Activated T-cell treated with anti-CD3 and anti-CD28 coated beads, Interleukin-2, amount 50 U/mL, for 24 hours (primary cell): ENCODE data around the gene AHSP.
"Not testable (repeated sequence)": the region's sequence is repeated elsewhere in the genome, so short reads cannot be mapped to it uniquely, and the experiment has no call there.

Experiments
- DNase-seq: peaks from one replicate; pipeline ENCODE4 v3.0.0-alpha.2; 2020
- H3K27ac Mint-ChIP-seq: 2 replicates; pipeline ENCODE4 v1.8.0; 2020; ENCODE audit warnings: mild to moderate bottlenecking, mixed read lengths
- H3K27me3 Mint-ChIP-seq: 2 replicates; pipeline ENCODE4 v1.8.0; 2020; ENCODE audit warnings: mixed read lengths
- H3K36me3 Mint-ChIP-seq: 2 replicates; pipeline ENCODE4 v1.8.0; 2020; ENCODE audit warnings: low read depth, mixed read lengths
- H3K4me1 Mint-ChIP-seq: 2 replicates; pipeline ENCODE4 v1.8.0; 2020; ENCODE audit warnings: low read depth, mixed read lengths
- H3K4me3 Mint-ChIP-seq: 2 replicates; pipeline ENCODE4 v1.8.0; 2020; ENCODE audit warnings: mild to moderate bottlenecking, moderate library complexity, mixed read lengths
- H3K9me3 Mint-ChIP-seq: 2 replicates; pipeline ENCODE4 v1.8.0; 2020; ENCODE audit warnings: mixed read lengths

The AHSP gene

DNA sequence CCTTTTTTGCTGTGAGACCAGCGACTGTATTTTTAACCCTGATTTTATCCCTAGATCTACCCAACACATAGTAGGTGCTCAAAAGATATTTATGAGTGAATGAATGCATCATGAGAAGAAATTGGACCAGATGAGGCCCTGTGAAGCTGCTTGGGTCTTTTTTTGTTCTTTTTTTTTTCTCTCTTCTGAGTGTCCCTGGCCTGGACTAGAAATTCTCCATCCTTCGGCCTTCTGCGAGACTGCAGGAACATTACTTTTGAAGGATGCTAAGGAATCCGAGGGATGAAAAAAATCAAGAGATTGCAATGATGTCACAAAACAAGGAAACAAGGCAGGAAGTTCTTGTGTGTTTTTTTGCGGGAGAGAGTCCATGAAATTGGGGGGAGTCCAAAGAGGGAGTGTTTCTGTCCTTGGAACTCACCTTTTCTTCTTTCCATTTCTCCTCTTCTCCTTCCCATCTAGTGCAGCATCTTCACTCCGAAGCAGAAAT, 18.9 kb upstream of the AHSP start:
- Mint-ChIP-seq H3K36me3 (peaks cover 44% of the 10 kb centered on the region), H3K4me3 (peak overlapping the region; percentile 94), H3K27ac (peak overlapping the region; percentile 97), H3K4me1 (peaks cover 51% of the 10 kb centered on the region), H3K9me3 (no peaks in the 10 kb centered on the region), H3K27me3 (no peaks in the 10 kb centered on the region)
- DNase-seq: no peak

GRCh38 chr16:31513126-31513525, 14.6 kb upstream of the AHSP start:
- peaks cover 20% of the 10 kb centered on the region for H3K4me1 Mint-ChIP-seq
- no peaks in the 10 kb centered on the region for H3K27me3 Mint-ChIP-seq
- no peak overlapping the region for H3K27ac Mint-ChIP-seq
- peaks cover 12% of the 10 kb centered on the region for H3K36me3 Mint-ChIP-seq
- H3K9me3 Mint-ChIP-seq: peaks cover 3% of the 10 kb centered on the region
- DNase-seq: no peak
- no peak overlapping the region for H3K4me3 Mint-ChIP-seq

DNA sequence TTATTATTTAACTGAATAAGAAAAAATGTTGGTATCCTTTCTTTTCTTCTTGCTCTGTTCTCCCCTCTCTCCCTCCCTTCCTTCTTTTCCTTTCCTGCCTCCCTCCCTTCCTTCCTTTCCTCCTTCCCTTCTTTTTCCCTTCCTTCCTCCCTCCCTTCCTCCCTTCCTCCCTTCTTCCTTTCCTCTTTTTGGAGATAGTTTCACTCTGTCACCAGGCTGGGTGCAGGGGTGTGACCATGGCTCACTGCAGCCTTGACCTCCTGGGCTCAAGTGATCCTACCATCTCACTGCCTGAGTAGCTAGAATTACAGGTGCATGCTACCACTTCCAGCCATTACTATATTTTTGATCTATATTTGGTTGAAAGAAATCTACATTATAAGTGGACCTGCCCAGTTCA, 13.8 kb upstream of the AHSP start:
- Mint-ChIP-seq H3K27ac (no peak overlapping the region), H3K9me3 (peaks cover 3% of the 10 kb centered on the region), H3K36me3 (peaks cover 4% of the 10 kb centered on the region), H3K27me3 (no peaks in the 10 kb centered on the region), H3K4me3 (no peak overlapping the region), H3K4me1 (peaks cover 15% of the 10 kb centered on the region)
- no peak for DNase-seq

DNA sequence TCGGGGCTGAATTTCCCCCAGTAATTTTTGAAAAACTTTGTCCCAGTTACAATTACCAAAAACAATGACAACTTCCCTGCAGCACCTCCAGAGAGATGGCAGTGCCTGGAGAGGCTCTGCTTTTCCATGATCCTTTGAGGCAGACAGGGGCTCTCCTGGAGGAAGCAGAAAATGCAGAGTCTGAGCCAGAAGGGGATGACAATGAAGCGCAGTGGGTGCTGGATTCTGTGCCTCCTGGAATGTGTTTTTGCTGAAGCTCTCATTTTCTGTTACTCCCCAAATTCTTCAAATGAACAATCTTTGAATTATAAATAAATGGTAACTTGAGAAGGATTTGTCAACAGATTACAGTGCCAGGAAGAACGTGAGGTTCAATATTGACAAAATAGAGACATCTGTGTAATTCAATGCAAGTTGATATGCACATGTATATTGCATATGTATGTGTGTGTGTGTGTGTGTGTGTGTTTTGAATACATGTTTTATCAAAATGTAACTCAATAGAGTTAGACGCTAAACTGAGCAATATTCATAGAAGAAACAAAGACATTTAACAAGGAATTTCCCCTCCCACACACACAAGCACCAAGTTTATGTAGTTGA, 9.8 kb upstream of the AHSP start:
- no peak for DNase-seq
- Mint-ChIP-seq H3K4me1 (peaks cover 3% of the 10 kb centered on the region), H3K27ac (no peak overlapping the region), H3K27me3 (no peaks in the 10 kb centered on the region), H3K36me3 (no peaks in the 10 kb centered on the region), H3K9me3 (peaks cover 3% of the 10 kb centered on the region), H3K4me3 (no peak overlapping the region)

GRCh38 chr16:31519759-31520431, 7.8 kb upstream of the AHSP start:
- no peaks in the 10 kb centered on the region for H3K27me3 Mint-ChIP-seq
- DNase-seq: no peak
- H3K4me1 Mint-ChIP-seq: peaks cover 3% of the 10 kb centered on the region
- H3K36me3 Mint-ChIP-seq: no peaks in the 10 kb centered on the region
- no peak overlapping the region for H3K4me3 Mint-ChIP-seq
- H3K9me3 Mint-ChIP-seq: peaks cover 3% of the 10 kb centered on the region
- H3K27ac Mint-ChIP-seq: no peak overlapping the region

DNA sequence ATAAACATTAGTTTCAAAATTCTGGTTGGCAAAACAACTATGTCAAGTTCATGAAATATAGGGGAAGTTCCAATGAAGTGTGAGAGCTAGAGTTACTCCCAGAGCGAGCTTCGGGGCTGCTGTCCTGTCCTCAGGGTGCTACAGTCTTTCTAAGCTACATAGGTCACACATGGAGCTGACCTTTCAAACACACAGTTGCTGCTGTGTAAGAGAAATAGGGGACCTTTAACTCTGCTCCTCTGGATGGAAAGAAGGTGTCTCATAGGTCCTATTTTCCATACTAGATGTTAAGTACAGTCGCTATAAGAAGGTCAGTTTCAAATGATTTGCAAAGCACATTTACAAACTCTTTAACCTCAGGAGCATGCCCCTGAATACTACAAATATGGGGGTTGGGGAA, 6.3 kb upstream of the AHSP start:
- DNase-seq: no peak
- H3K4me1 Mint-ChIP-seq: peaks cover 3% of the 10 kb centered on the region
- H3K27me3 Mint-ChIP-seq: no peaks in the 10 kb centered on the region
- no peaks in the 10 kb centered on the region for H3K36me3 Mint-ChIP-seq
- H3K9me3 Mint-ChIP-seq: peaks cover 3% of the 10 kb centered on the region
- no peak overlapping the region for H3K27ac Mint-ChIP-seq
- H3K4me3 Mint-ChIP-seq: no peak overlapping the region

DNA sequence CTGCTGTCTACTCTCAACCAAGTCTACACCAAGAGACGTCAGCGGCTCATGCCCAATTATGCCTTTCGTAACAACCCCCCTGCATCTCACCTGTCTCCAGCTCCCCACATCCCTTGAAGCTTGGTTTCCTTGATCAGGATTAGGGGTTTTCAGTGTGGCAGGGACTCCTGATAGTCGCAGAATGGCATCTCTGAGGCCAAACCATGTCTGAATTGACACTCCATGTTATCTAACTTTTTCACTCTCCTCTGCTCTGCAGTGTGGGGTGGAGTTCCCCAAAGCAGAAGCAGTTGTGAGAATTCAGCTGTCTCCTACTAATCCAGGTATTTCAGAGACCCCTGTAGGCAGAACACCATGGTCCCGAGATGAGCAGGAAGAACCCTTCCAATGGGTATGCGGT, 5.6 kb upstream of the AHSP start:
- H3K27ac Mint-ChIP-seq: no peak overlapping the region
- no peaks in the 10 kb centered on the region for H3K27me3 Mint-ChIP-seq
- no peak overlapping the region for H3K4me3 Mint-ChIP-seq
- H3K4me1 Mint-ChIP-seq: peaks cover 3% of the 10 kb centered on the region
- no peak for DNase-seq
- H3K9me3 Mint-ChIP-seq: no peaks in the 10 kb centered on the region
- H3K36me3 Mint-ChIP-seq: no peaks in the 10 kb centered on the region

- not testable (repeated sequence) for H3K9me3 Mint-ChIP-seq, DNase-seq, H3K36me3 Mint-ChIP-seq, H3K4me3 Mint-ChIP-seq, H3K27ac Mint-ChIP-seq
- peaks cover 12% of the 10 kb centered on the region for H3K4me1 Mint-ChIP-seq
- peaks cover 12% of the 10 kb centered on the region for H3K27me3 Mint-ChIP-seq
Measured at GRCh38 chr16:31523768-31524167, 3.9 kb upstream of the AHSP start.

DNA sequence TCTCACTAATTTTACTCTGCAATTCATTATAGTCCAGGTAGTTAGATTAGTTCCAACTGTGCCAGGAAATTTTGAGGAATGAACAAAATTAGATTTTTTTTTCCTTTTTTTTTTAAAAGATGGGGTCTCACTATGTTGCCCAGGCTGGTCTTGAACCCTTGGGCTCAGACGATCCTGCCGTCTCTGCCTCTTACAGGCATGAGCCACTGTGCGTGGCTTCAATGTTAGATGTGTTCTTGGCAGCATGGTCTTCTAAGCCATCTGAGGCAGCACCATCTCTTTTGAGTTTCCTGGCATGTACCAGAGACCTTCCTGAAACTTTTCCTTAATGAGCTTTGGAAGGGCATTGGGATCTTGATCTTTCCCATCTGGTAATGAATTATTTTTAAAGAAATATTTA, 2.6 kb upstream of the AHSP start:
- no peak for DNase-seq
- Mint-ChIP-seq H3K4me1 (peaks cover 19% of the 10 kb centered on the region), H3K4me3 (no peak overlapping the region), H3K27ac (no peak overlapping the region), H3K9me3 (no peaks in the 10 kb centered on the region), H3K27me3 (peaks cover 24% of the 10 kb centered on the region), H3K36me3 (no peaks in the 10 kb centered on the region)

GRCh38 chr16:31528523-31529107, 915 bp downstream of the AHSP start:
- Mint-ChIP-seq H3K9me3 (no peaks in the 10 kb centered on the region), H3K4me3 (peak overlapping the region; percentile 48), H3K27ac (no peak overlapping the region)

DNA sequence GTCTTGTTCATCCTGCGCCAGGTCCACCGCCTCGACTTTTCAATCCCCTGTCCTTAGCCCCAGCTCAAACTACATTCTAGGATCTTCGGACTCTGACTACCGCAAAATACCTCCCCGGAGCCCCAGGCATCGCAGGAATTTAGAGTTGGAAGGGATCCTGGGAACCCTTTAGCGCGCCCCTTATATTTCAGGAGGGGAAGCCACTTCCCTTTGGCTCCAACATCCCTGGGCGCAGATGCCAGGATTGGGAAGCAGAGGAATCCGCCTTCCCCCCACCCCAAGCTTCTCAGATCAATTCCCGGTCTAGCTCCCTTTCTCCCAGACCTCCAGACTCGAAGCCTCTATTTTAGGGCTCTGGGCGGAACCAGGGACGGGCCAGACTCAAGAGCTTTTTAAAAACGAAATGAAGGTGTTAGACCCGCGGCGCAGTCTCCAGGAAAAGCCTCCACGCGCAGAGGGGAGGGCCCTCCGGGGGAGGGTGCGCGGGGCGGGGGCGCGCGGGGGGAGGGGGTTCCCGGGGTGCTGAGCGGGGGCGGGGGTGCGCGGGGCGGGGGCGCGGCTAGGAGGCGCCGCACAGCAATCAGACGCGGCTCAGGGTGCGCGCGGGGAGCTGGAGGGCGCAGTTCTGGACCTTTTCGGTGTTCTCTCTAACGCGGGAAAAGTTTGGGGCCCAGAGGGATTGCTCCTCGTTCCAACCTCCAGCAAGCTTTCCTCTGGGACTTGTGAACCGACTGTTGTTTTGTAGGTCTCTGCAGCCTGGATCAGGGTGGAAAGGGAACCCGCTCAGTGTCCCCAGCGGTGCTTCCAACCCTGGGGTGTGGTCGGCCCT, 1.6 kb downstream of the AHSP start:
- Mint-ChIP-seq H3K4me3 (peak overlapping the region; percentile 48), H3K27ac (no peak overlapping the region), H3K4me1 (peaks cover 19% of the 10 kb centered on the region), H3K36me3 (no peaks in the 10 kb centered on the region), H3K27me3 (peaks cover 32% of the 10 kb centered on the region), H3K9me3 (no peaks in the 10 kb centered on the region)
- no peak for DNase-seq

More at GRCh38 chr16:31528523-31529107, 915 bp downstream of the AHSP start:
- no peak for DNase-seq
- peaks cover 28% of the 10 kb centered on the region for H3K27me3 Mint-ChIP-seq
- peaks cover 19% of the 10 kb centered on the region for H3K4me1 Mint-ChIP-seq
- no peaks in the 10 kb centered on the region for H3K36me3 Mint-ChIP-seq

- Mint-ChIP-seq H3K4me3 (peak overlapping the region; percentile 23), H3K36me3 (no peaks in the 10 kb centered on the region)
Measured at GRCh38 chr16:31529937-31530312, 2.2 kb downstream of the AHSP start.

DNA sequence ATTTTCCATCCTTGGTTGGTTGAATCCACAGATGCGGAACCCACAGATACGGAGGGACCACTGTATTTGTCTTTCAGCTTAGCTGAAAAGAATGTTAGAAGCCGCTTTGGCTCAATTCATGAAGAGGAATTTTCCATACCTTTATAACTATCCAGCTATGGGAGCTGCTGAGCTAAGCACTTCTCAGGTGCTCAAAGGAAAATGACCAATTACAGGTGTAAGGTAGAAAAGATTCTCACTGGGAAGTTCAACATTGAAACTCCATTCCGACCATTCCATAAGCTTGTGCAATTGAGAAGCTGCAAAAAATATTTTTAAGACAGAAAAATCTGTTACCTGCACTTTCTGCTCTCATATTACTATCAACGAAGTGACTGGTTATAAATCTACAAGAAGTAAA, 2.7 kb downstream of the AHSP start:
- H3K9me3 Mint-ChIP-seq: no peaks in the 10 kb centered on the region
- peaks cover 19% of the 10 kb centered on the region for H3K4me1 Mint-ChIP-seq
- no peaks in the 10 kb centered on the region for H3K36me3 Mint-ChIP-seq
- peaks cover 33% of the 10 kb centered on the region for H3K27me3 Mint-ChIP-seq
- no peak overlapping the region for H3K27ac Mint-ChIP-seq
- DNase-seq: no peak
- no peak overlapping the region for H3K4me3 Mint-ChIP-seq

More at GRCh38 chr16:31529937-31530312, 2.2 kb downstream of the AHSP start:
- Mint-ChIP-seq H3K4me1 (peaks cover 19% of the 10 kb centered on the region), H3K27ac (no peak overlapping the region), H3K9me3 (no peaks in the 10 kb centered on the region), H3K27me3 (peaks cover 33% of the 10 kb centered on the region)
- no peak for DNase-seq

GRCh38 chr16:31531096-31531495, 3.4 kb downstream of the AHSP start:
- H3K27me3 Mint-ChIP-seq: peaks cover 39% of the 10 kb centered on the region
- H3K9me3 Mint-ChIP-seq: no peaks in the 10 kb centered on the region

More at GRCh38 chr16:31531096-31531495, 3.4 kb downstream of the AHSP start:
- H3K36me3 Mint-ChIP-seq: no peaks in the 10 kb centered on the region
- no peak overlapping the region for H3K27ac Mint-ChIP-seq
- no peak for DNase-seq
- H3K4me3 Mint-ChIP-seq: no peak overlapping the region
- peaks cover 21% of the 10 kb centered on the region for H3K4me1 Mint-ChIP-seq
